K562 (cell line): ENCODE measurements around the gene SPEF1. TPM values are rescaled to one million over a fixed set of nuclear protein-coding genes. Genes with fewer than 3 reads are reported as not detected.

Experiments used
- CEBPG ChIP-seq, 3 experiments: fragments of 200-800 bp in 1 of 3; sonication (Bioruptor generic) in 1 of 3; sonication (generic) in 1 of 3; formaldehyde crosslinking in 1 of 3; IDR thresholded peaks in 2 of 3; conservative IDR thresholded peaks in 1 of 3; 2 replicates each; pipeline versions ENCODE4 v1.6.1 to v1.8.0; 2016 to 2022; ENCODE audit warnings: missing compliant biosample characterization in 2 of 3, missing genetic modification characterization in 2 of 3, mild to moderate bottlenecking in 1 of 3, missing genetic modification reagents in 1 of 3
- DNMT1 ChIP-seq: fragments of 450-650 bp; IDR thresholded peaks from 2 replicates; pipeline ENCODE4 v1.6.1; 2016; ENCODE audit warnings: antibody characterized with exemption, mild to moderate bottlenecking
- EWSR1 ChIP-seq: fragments of 450-650 bp; IDR thresholded peaks from 2 replicates; pipeline ENCODE4 v1.6.1; 2018; ENCODE audit warnings: borderline replicate concordance, mild to moderate bottlenecking, low read depth, moderate library complexity; ENCODE audit not compliant: partially characterized antibody
- HLTF ChIP-seq: fragments of 450-650 bp; IDR thresholded peaks from 2 replicates; pipeline ENCODE4 v1.6.1; 2016
- HOXB6 ChIP-seq: fragments of 250-450 bp; sonication (Bioruptor Pico); IDR thresholded peaks from 2 replicates; pipeline ENCODE4 v1.5.1; 2022; ENCODE audit warnings: mild to moderate bottlenecking, borderline replicate concordance
- KAT8 ChIP-seq: fragments of 450-650 bp; IDR thresholded peaks from 2 replicates; pipeline ENCODE4 v1.6.1; 2016; ENCODE audit warnings: low read depth, mild to moderate bottlenecking
- NR4A1 ChIP-seq, 2 experiments: fragments of 250-450 bp in 1 of 2; fragments of 450-650 bp in 1 of 2; sonication (Bioruptor Pico) in 1 of 2; IDR thresholded peaks; 2 replicates each; pipeline versions ENCODE4 v1.4.0 to v1.6.1; 2016 to 2020; ENCODE audit warnings: mild to moderate bottlenecking in 2 of 2, missing compliant biosample characterization in 1 of 2, missing genetic modification characterization in 1 of 2, moderate library complexity in 1 of 2
- POLR2AphosphoS2 ChIP-seq: IDR thresholded peaks from 2 replicates; pipeline ENCODE4 v1.6.1; 2012; ENCODE audit warnings: low read length, improper control_type of control experiment
- PTBP1 ChIP-seq: fragments of 200-400 bp; formaldehyde crosslinking; IDR thresholded peaks from 2 replicates; pipeline ENCODE4 v1.6.1; 2017; ENCODE audit warnings: low read depth, low read length
- RFX1 ChIP-seq: fragments of 450-650 bp; IDR thresholded peaks from 2 replicates; pipeline ENCODE4 v1.6.1; 2016; ENCODE audit warnings: mild to moderate bottlenecking, moderate library complexity
- STAT5A ChIP-seq: IDR thresholded peaks from 2 replicates; pipeline ENCODE4 v1.6.1; 2012; ENCODE audit warnings: low read length, inconsistent platforms, borderline replicate concordance
- TFE3 ChIP-seq: fragments of 450-650 bp; formaldehyde crosslinking; IDR thresholded peaks from 2 replicates; pipeline ENCODE4 v1.4.0; 2020; ENCODE audit warnings: mild to moderate bottlenecking, mixed read lengths
- TSC22D4 ChIP-seq: fragments of 450-650 bp; IDR thresholded peaks from 2 replicates; pipeline ENCODE4 v1.6.1; 2016; ENCODE audit warnings: missing genetic modification characterization, missing biosample characterization, control low read depth
- ZBTB8A ChIP-seq: fragments of 450-650 bp; IDR thresholded peaks from 2 replicates; pipeline ENCODE4 v1.6.1; 2018; ENCODE audit warnings: mild to moderate bottlenecking, moderate library complexity; ENCODE audit not compliant: partially characterized antibody
- ZEB2 ChIP-seq: fragments of 450-650 bp; IDR thresholded peaks from 2 replicates; pipeline ENCODE4 v1.6.1; 2016
- ZNF140 ChIP-seq: fragments of 250-450 bp; sonication (Bioruptor Pico); IDR thresholded peaks from 2 replicates; pipeline ENCODE4 v1.8.0; 2021; ENCODE audit warnings: moderate library complexity, mild to moderate bottlenecking, inconsistent platforms
- polyA plus RNA-seq, 8 experiments: library from polyadenylated mRNA; depleted of rRNA in 4 of 8; stranded (reverse) in 5 of 8; unstranded in 3 of 8; fragments of >200 nt; fragmentation: Nextera tagmentation in 2 of 8; fragmentation: Illumina TruSeq in 1 of 8; extraction: Ambion mirVana in 2 of 8; extraction: Trizol in 1 of 8; gene quantifications; 2 replicates each; pipeline versions ENCODE4 v1.2.1 to v1.2.3, GENCODE V29; 2011 to 2014; ENCODE audit warnings: inconsistent platforms in 1 of 8, missing spikeins in 1 of 8
- total RNA-seq, 7 experiments: library from RNA; depleted of rRNA in 6 of 7; stranded (reverse); fragments of >200 nt in 6 of 7; fragmentation: Illumina TruSeq in 2 of 7; extraction: Trizol in 2 of 7; gene quantifications; 2 replicates each; pipeline versions ENCODE4 v1.2.1 to v1.2.3, GENCODE V29; 2011 to 2021; ENCODE audit warnings: low replicate concordance in 1 of 7
- TF ChIP-seq, protein P1 (sequence below): IDR thresholded peaks from 3 replicates; pipeline ENCODE4 v1.6.1; 2011; ENCODE audit warnings: borderline replicate concordance, mild to moderate bottlenecking, moderate library complexity; ENCODE audit not compliant: insufficient read length; ENCODE audit errors: extremely low read depth
- TF ChIP-seq, protein P2 (sequence below): IDR thresholded peaks from 2 replicates; pipeline ENCODE4 v1.6.1; 2012; ENCODE audit warnings: low read depth, low read length, improper control_type of control experiment, borderline replicate concordance

The SPEF1 gene
- total and polyA plus RNA-seq, 9 of the 15 experiments (the other 6 are each of a cell fraction or from before 2014, with no cell fraction given), result not detected

DNA sequence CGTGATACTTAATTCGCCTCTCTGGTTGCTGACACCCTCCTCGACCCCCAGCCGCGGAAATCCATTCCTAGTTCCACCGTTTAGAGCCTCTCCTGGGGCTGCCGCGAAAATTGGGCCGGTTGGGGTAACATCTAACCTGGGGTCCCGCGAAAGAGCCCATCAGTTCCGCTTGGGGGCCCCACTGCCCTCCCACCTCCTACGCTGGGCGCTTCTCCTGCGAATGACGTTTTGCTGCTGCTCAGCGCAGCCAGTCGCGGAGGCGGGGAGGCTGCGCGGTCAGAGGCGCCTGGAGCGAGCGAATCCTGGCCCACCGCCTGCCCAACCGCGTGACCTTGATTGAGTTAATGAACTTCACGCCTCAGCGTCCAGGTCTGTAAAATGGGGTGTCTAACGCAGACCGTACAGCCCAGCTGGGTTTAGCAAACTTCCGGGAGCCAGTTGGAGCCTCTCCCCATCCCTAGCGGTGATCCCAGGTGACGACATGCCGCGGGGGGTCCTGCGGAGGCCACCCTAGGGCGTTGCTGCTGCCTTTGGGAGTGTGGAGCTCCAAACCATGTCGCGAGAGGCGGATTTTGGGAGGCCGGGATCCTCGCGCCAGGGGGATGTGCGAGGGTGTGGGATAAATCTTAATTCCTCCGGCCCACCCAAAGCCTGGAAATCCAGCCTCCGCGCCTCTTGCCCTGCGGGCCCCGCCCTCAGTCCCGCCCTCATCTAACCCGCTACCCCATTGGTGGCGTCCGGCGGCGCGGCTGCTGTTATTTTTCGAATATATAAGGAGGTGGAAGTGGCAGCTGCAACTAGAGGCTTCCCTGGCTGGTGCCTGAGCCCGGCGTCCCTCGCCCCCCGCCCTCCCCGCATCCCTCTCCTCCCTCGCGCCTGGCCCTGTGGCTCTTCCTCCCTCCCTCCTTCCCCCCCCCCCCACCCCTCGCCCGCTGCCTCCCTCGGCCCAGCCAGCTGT, 14.5 kb upstream of the SPEF1 start, which contains the start of gene CDC25B (continued):
- TF ChIP-seq, protein P1, sequence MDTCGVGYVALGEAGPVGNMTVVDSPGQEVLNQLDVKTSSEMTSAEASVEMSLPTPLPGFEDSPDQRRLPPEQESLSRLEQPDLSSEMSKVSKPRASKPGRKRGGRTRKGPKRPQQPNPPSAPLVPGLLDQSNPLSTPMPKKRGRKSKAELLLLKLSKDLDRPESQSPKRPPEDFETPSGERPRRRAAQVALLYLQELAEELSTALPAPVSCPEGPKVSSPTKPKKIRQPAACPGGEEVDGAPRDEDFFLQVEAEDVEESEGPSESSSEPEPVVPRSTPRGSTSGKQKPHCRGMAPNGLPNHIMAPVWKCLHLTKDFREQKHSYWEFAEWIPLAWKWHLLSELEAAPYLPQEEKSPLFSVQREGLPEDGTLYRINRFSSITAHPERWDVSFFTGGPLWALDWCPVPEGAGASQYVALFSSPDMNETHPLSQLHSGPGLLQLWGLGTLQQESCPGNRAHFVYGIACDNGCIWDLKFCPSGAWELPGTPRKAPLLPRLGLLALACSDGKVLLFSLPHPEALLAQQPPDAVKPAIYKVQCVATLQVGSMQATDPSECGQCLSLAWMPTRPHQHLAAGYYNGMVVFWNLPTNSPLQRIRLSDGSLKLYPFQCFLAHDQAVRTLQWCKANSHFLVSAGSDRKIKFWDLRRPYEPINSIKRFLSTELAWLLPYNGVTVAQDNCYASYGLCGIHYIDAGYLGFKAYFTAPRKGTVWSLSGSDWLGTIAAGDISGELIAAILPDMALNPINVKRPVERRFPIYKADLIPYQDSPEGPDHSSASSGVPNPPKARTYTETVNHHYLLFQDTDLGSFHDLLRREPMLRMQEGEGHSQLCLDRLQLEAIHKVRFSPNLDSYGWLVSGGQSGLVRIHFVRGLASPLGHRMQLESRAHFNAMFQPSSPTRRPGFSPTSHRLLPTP, result no peak
- no peak for TF ChIP-seq STAT5A
- no peak for TF ChIP-seq HOXB6 (CRISPR knock-in tag)
- TF ChIP-seq TFE3 (CRISPR knock-in tag), result no peak
- no peak for TF ChIP-seq ZBTB8A
- TF ChIP-seq, protein P2, sequence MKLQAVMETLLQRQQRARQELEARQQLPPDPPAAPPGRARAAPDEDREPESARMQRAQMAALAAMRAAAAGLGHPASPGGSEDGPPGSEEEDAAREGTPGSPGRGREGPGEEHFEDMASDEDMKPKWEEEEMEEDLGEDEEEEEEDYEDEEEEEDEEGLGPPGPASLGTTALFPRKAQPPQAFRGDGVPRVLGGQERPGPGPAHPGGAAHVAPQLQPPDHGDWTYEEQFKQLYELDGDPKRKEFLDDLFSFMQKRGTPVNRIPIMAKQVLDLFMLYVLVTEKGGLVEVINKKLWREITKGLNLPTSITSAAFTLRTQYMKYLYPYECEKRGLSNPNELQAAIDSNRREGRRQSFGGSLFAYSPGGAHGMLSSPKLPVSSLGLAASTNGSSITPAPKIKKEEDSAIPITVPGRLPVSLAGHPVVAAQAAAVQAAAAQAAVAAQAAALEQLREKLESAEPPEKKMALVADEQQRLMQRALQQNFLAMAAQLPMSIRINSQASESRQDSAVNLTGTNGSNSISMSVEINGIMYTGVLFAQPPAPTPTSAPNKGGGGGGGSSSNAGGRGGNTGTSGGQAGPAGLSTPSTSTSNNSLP, result no peak
- no peak for TF ChIP-seq DNMT1
- TF ChIP-seq POLR2AphosphoS2, result no peak
- TF ChIP-seq NR4A1 (CRISPR knock-in tag; IDR thresholded peaks at IDR 0.05), result no peak
- no peak for TF ChIP-seq NR4A1 (tag; IDR thresholded peaks at IDR 0.05)
- no peak for TF ChIP-seq TSC22D4 (tag)
- TF ChIP-seq KAT8, result no peak
- no peak for TF ChIP-seq EWSR1
- no peak for TF ChIP-seq ZNF140 (CRISPR knock-in tag)
- TF ChIP-seq PTBP1, result peak; percentile 88; the same call in 1 of the 2 replicates
- TF ChIP-seq RFX1, result no peak
- no peak for TF ChIP-seq HLTF
- no peak for TF ChIP-seq ZEB2
- TF ChIP-seq CEBPG (CRISPR knock-in tag; IDR thresholded peaks at IDR 0.05), result peak; percentile 57; the same call in 1 of the 2 replicates
- TF ChIP-seq CEBPG (tag; conservative IDR thresholded peaks at IDR 0.05 in 1 of 2, IDR thresholded peaks at IDR 0.05 in 1 of 2), result no peak
